Measurements from ENCODE around the gene SMIM24. TPM values are rescaled to one million over a fixed set of nuclear protein-coding genes. Genes with fewer than 3 reads are reported as not detected.

Gene SMIM24
- total and polyA plus RNA-seq, 9 of the 15 experiments (the other 6 are each of a cell fraction or from before 2014, with no cell fraction given) = 0.45 to 12.3 (median 1.4) TPM; not detected in 1

GRCh38 chr19:3505598-3506383, 25.5 kb upstream of the SMIM24 start, which contains the start of gene FZR1 (continued):
- TF ChIP-seq ZNF318 (IDR thresholded peaks at IDR 0.05; ENCODE audit: borderline replicate concordance in 1 of 2, low read depth in 1 of 2) (no peak), LARP7 (IDR thresholded peaks at IDR 0.05) (no peak), HMG20B (CRISPR knock-in tag; IDR thresholded peaks at IDR 0.05) (no peak), ARID3A (IDR thresholded peaks at IDR 0.05; ENCODE audit: borderline replicate concordance, low read depth, low read length) (no peak), RBM34 (IDR thresholded peaks at IDR 0.05; ENCODE audit: borderline replicate concordance, insufficient read depth, low read length) (no peak), TSHZ1 (CRISPR knock-in tag; IDR thresholded peaks at IDR 0.05) (no peak), CCAR2 (IDR thresholded peaks at IDR 0.05; ENCODE audit: low read depth, low read length) (no peak), PYGO2 (tag; IDR thresholded peaks at IDR 0.05) (no peak), MTA3 (IDR thresholded peaks at IDR 0.05; ENCODE audit: borderline replicate concordance) (peak; percentile 69; the same call in 1 of the 2 replicates), ZNF398 (CRISPR knock-in tag; IDR thresholded peaks at IDR 0.05) (no peak)
